Ishikawa (cell line): ENCODE data around the gene TMEM129.

Experiments used
- CEBPB ChIP-seq: IDR thresholded peaks from 2 replicates; pipeline ENCODE4 v1.6.1; 2012
- CREB1 ChIP-seq: IDR thresholded peaks from 2 replicates; pipeline ENCODE4 v1.6.1; 2012; ENCODE audit warnings: low read depth
- EGR1 ChIP-seq: IDR thresholded peaks from 2 replicates; pipeline ENCODE4 v1.6.1; 2012
- EP300 ChIP-seq: IDR thresholded peaks from 2 replicates; pipeline ENCODE4 v1.6.1; 2012; ENCODE audit warnings: borderline replicate concordance
- FOXM1 ChIP-seq: IDR thresholded peaks from 2 replicates; pipeline ENCODE4 v1.6.1; 2012; ENCODE audit warnings: low read depth, borderline replicate concordance
- MAX ChIP-seq: IDR thresholded peaks from 2 replicates; pipeline ENCODE4 v1.6.1; 2012
- NFIC ChIP-seq: IDR thresholded peaks from 2 replicates; pipeline ENCODE4 v1.6.1; 2012
- RAD21 ChIP-seq: IDR thresholded peaks from 2 replicates; pipeline ENCODE4 v1.6.1; 2012; ENCODE audit warnings: low read depth
- TAF1 ChIP-seq: IDR thresholded peaks from 2 replicates; pipeline ENCODE4 v1.6.1; 2012; ENCODE audit warnings: low read depth, mild to moderate bottlenecking
- TCF12 ChIP-seq: IDR thresholded peaks from 2 replicates; pipeline ENCODE4 v1.6.1; 2012; ENCODE audit warnings: low read depth
- TEAD4 ChIP-seq: IDR thresholded peaks from 2 replicates; pipeline ENCODE4 v1.6.1; 2012
- USF1 ChIP-seq: IDR thresholded peaks from 2 replicates; pipeline ENCODE4 v1.6.1; 2012
- YY1 ChIP-seq: IDR thresholded peaks from 2 replicates; pipeline ENCODE4 v1.6.1; 2012; ENCODE audit warnings: low read depth
- ZBTB7A ChIP-seq: IDR thresholded peaks from 2 replicates; pipeline ENCODE4 v1.6.1; 2012; ENCODE audit warnings: low read depth
- TF ChIP-seq, protein P1 (sequence below): IDR thresholded peaks from 2 replicates; pipeline ENCODE4 v1.6.1; 2012; ENCODE audit warnings: low read depth, mild to moderate bottlenecking

Gene TMEM129

DNA sequence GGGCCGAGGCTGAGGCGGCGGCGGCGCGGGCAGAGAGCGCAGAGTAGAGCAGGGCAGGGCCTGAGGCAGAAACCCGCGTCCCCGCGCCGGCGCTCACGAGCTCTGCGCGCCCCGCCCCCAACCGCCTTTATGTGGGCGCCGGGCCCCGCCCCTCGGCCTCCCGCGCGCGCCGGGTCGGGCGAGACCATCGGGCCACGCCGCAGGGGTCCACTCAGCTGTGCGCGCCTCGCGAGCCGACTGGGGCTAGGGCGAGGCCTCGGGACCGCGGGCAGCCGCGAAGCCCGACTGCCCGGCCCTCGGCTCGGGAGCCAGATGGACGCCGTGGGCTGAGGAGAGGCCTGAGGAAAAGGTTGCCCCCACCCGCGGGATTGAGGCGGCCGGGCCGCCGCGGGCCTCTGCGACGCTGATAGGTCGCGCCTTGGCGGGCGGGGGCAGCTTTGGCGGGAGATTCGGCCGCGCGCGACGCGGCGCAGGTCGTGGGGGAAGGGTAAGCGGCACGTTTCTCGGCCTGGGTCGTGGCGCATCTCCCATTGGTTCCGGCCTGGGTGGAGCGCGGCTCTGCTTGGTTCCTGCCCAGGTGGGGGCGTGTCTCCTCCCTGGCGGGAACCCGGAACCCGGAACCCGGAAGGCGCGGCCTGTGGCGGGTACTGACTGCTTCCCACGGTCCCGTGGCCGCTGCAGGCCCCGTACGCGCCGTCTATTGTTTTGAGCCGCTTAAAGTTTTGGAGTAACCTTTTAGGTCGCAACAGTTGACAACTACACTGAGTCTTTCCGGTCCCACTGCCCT, 8.7 kb downstream of the TMEM129 start, which contains the start of gene SLBP:
Gene SLBP (minus strand): TSS at position 104 of the 787 bp plus-strand sequence. CDS start 131 bp downstream, outside the sequence.
- TF ChIP-seq MAX (peak; percentile 99), NFIC (no peak; the same call in 1 of the 2 replicates), TEAD4 (peak; percentile 27; the same call in 1 of the 2 replicates), ZBTB7A (no peak), EP300 (no peak), CREB1 (0 out of 2 replicates have a peak, but pooled peaks have one; percentile 28), CEBPB (0 out of 2 replicates have a peak, but pooled peaks have one; percentile 20), USF1 (peak; percentile 53; the same call in 1 of the 2 replicates), TAF1 (peak; percentile 82), TCF12 (peak; percentile 77), YY1 (no peak; the same call in 1 of the 2 replicates), FOXM1 (0 out of 2 replicates have a peak, but pooled peaks have one; percentile 47), EGR1 (peak; percentile 40)
- TF ChIP-seq, protein P1, sequence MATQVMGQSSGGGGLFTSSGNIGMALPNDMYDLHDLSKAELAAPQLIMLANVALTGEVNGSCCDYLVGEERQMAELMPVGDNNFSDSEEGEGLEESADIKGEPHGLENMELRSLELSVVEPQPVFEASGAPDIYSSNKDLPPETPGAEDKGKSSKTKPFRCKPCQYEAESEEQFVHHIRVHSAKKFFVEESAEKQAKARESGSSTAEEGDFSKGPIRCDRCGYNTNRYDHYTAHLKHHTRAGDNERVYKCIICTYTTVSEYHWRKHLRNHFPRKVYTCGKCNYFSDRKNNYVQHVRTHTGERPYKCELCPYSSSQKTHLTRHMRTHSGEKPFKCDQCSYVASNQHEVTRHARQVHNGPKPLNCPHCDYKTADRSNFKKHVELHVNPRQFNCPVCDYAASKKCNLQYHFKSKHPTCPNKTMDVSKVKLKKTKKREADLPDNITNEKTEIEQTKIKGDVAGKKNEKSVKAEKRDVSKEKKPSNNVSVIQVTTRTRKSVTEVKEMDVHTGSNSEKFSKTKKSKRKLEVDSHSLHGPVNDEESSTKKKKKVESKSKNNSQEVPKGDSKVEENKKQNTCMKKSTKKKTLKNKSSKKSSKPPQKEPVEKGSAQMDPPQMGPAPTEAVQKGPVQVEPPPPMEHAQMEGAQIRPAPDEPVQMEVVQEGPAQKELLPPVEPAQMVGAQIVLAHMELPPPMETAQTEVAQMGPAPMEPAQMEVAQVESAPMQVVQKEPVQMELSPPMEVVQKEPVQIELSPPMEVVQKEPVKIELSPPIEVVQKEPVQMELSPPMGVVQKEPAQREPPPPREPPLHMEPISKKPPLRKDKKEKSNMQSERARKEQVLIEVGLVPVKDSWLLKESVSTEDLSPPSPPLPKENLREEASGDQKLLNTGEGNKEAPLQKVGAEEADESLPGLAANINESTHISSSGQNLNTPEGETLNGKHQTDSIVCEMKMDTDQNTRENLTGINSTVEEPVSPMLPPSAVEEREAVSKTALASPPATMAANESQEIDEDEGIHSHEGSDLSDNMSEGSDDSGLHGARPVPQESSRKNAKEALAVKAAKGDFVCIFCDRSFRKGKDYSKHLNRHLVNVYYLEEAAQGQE, result no peak

DNA sequence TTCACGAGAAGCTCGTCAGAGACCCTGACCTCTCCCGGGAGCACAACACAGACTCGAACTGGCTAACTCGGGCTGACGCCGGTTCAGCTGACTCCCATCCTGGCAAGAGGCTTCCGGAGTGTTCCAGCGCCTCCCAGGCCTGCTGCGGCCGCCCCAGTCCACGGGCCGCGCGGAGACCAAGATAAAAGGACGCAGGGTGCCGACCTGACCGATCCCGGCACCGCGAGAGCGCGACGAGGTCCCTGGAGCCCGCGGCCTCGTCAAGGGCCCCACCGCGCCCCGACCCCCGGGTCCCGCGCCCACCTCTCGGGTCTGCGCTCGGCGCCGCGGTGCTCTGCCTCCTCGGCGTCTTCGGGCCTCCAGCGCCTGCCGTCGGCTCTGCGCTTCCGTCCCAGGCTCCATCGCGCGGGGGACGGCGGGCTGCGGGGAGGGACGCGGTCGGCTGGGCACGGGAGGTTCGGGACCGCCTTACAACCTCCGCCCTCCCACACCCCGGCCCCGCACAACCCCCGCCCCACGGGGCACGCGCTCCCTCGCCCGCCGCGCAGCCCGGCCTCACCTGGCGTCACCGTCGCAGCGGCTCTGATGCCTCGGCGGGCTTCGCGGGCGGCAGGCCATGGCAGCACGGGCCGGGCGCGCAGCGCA, 9.4 kb downstream of the TMEM129 start:
- peak; percentile 23; the same call in 1 of the 2 replicates for TF ChIP-seq MAX
- TF ChIP-seq, protein P1, result no peak
- TF ChIP-seq ZBTB7A, result peak; percentile 67

- no peak for TF ChIP-seq ZBTB7A
- no peak for TF ChIP-seq FOXM1
- TF ChIP-seq RAD21, result no peak
- no peak for TF ChIP-seq USF1
- no peak for TF ChIP-seq TEAD4
- no peak for TF ChIP-seq TAF1
- no peak for TF ChIP-seq TCF12
- TF ChIP-seq NFIC, result no peak
- no peak for TF ChIP-seq CREB1
- TF ChIP-seq EP300, result no peak
- TF ChIP-seq YY1, result no peak
- no peak for TF ChIP-seq CEBPB
- no peak for TF ChIP-seq EGR1
- TF ChIP-seq, protein P1, result no peak
- TF ChIP-seq MAX, result no peak
Measured at GRCh38 chr4:1711055-1711570, 10.0 kb downstream of the TMEM129 start.
